ENCODE measurements around the gene NEU3.
A peak's percentile ranks its signal among the peaks of the same experiment; 100 is the strongest.

The NEU3 gene

GRCh38 chr11:75022296-75022695, 33.6 kb downstream of the NEU3 start:
- Histone ChIP-seq H3K9ac (ENCODE audit: insufficient read length) (no peak overlapping the region), H3K36me3 (ENCODE audit: insufficient read depth, low read length) (no peaks in the 10 kb centered on the region), H3K9me3 (ENCODE audit: low read depth, low read length) (no peaks in the 10 kb centered on the region), H3K27ac (no peak overlapping the region), H3K4me3 (no peak overlapping the region)
- no peak for DNase-seq (ENCODE audit: low read depth, low spot score)
- TF ChIP-seq EZH2 (IDR thresholded peaks at IDR 0.05) (no peak), POLR2AphosphoS5 (IDR thresholded peaks at IDR 0.05; ENCODE audit: borderline replicate concordance, low read depth, low read length) (no peak), FOXP2 (optimal IDR thresholded peaks at IDR 0.05; ENCODE audit: control extremely low read depth, extremely low read length, insufficient read depth) (no peak)

GRCh38 chr11:75022759-75023396, 34.1 kb downstream of the NEU3 start:
- Histone ChIP-seq H3K36me3 (ENCODE audit: insufficient read depth, low read length) (no peaks in the 10 kb centered on the region), H3K27ac (no peak overlapping the region), H3K9me3 (ENCODE audit: low read depth, low read length) (no peaks in the 10 kb centered on the region), H3K9ac (ENCODE audit: insufficient read length) (no peak overlapping the region), H3K4me3 (no peak overlapping the region)
- peak; percentile 28 for DNase-seq (ENCODE audit: low read depth, low spot score)
- no peak for TF ChIP-seq POLR2AphosphoS5 (IDR thresholded peaks at IDR 0.05; ENCODE audit: borderline replicate concordance, low read depth, low read length)
- TF ChIP-seq FOXP2 (optimal IDR thresholded peaks at IDR 0.05; ENCODE audit: control extremely low read depth, extremely low read length, insufficient read depth), result no peak
- TF ChIP-seq EZH2 (IDR thresholded peaks at IDR 0.05), result no peak

GRCh38 chr11:75023446-75024067, 34.8 kb downstream of the NEU3 start:
- DNase-seq (ENCODE audit: low read depth, low spot score), result no peak
- no peak overlapping the region for H3K27ac ChIP-seq
- TF ChIP-seq POLR2AphosphoS5 (IDR thresholded peaks at IDR 0.05; ENCODE audit: borderline replicate concordance, low read depth, low read length) (no peak), EZH2 (IDR thresholded peaks at IDR 0.05) (no peak), FOXP2 (optimal IDR thresholded peaks at IDR 0.05; ENCODE audit: control extremely low read depth, extremely low read length, insufficient read depth) (no peak)
- no peak overlapping the region for H3K9ac ChIP-seq (ENCODE audit: insufficient read length)
- no peaks in the 10 kb centered on the region for H3K9me3 ChIP-seq (ENCODE audit: low read depth, low read length)
- no peaks in the 10 kb centered on the region for H3K36me3 ChIP-seq (ENCODE audit: insufficient read depth, low read length)
- H3K4me3 ChIP-seq, result no peak overlapping the region

- no peaks in the 10 kb centered on the region for H3K9me3 ChIP-seq (ENCODE audit: low read depth, low read length)
- no peak overlapping the region for H3K9ac ChIP-seq (ENCODE audit: insufficient read length)
- no peak for DNase-seq (ENCODE audit: low read depth, low spot score)
- no peak overlapping the region for H3K27ac ChIP-seq
- TF ChIP-seq FOXP2 (optimal IDR thresholded peaks at IDR 0.05; ENCODE audit: control extremely low read depth, extremely low read length, insufficient read depth), result no peak
- no peak for TF ChIP-seq EZH2 (IDR thresholded peaks at IDR 0.05)
- TF ChIP-seq POLR2AphosphoS5 (IDR thresholded peaks at IDR 0.05; ENCODE audit: borderline replicate concordance, low read depth, low read length), result no peak
- no peak overlapping the region for H3K4me3 ChIP-seq
- H3K36me3 ChIP-seq (ENCODE audit: insufficient read depth, low read length), result no peaks in the 10 kb centered on the region
Measured at GRCh38 chr11:75024068-75024449, 35.3 kb downstream of the NEU3 start.

GRCh38 chr11:75024764-75025211, 36.1 kb downstream of the NEU3 start:
- Histone ChIP-seq H3K4me3 (no peak overlapping the region), H3K9ac (ENCODE audit: insufficient read length) (no peak overlapping the region), H3K9me3 (ENCODE audit: low read depth, low read length) (no peaks in the 10 kb centered on the region), H3K36me3 (ENCODE audit: insufficient read depth, low read length) (no peaks in the 10 kb centered on the region), H3K27ac (no peak overlapping the region)
- no peak for DNase-seq (ENCODE audit: low read depth, low spot score)
- no peak for TF ChIP-seq FOXP2 (optimal IDR thresholded peaks at IDR 0.05; ENCODE audit: control extremely low read depth, extremely low read length, insufficient read depth)
- TF ChIP-seq POLR2AphosphoS5 (IDR thresholded peaks at IDR 0.05; ENCODE audit: borderline replicate concordance, low read depth, low read length), result no peak
- TF ChIP-seq EZH2 (IDR thresholded peaks at IDR 0.05), result no peak

- TF ChIP-seq POLR2AphosphoS5 (IDR thresholded peaks at IDR 0.05; ENCODE audit: borderline replicate concordance, low read depth, low read length), result no peak
- no peak for TF ChIP-seq FOXP2 (optimal IDR thresholded peaks at IDR 0.05; ENCODE audit: control extremely low read depth, extremely low read length, insufficient read depth)
- TF ChIP-seq EZH2 (IDR thresholded peaks at IDR 0.05), result no peak
- H3K9me3 ChIP-seq (ENCODE audit: low read depth, low read length), result no peaks in the 10 kb centered on the region
- H3K4me3 ChIP-seq, result no peak overlapping the region
- no peak overlapping the region for H3K27ac ChIP-seq
- no peaks in the 10 kb centered on the region for H3K36me3 ChIP-seq (ENCODE audit: insufficient read depth, low read length)
- DNase-seq (ENCODE audit: low read depth, low spot score), result no peak
- H3K9ac ChIP-seq (ENCODE audit: insufficient read length), result no peak overlapping the region
Measured at GRCh38 chr11:75025561-75025960, 36.8 kb downstream of the NEU3 start.

- TF ChIP-seq POLR2AphosphoS5 (IDR thresholded peaks at IDR 0.05; ENCODE audit: borderline replicate concordance, low read depth, low read length) (no peak), FOXP2 (optimal IDR thresholded peaks at IDR 0.05; ENCODE audit: control extremely low read depth, extremely low read length, insufficient read depth) (no peak), EZH2 (IDR thresholded peaks at IDR 0.05) (no peak)
Measured at GRCh38 chr11:75028321-75028720, 39.6 kb downstream of the NEU3 start.

GRCh38 chr11:75028724-75029123, 40.0 kb downstream of the NEU3 start:
- TF ChIP-seq FOXP2 (optimal IDR thresholded peaks at IDR 0.05; ENCODE audit: control extremely low read depth, extremely low read length, insufficient read depth), result no peak
- TF ChIP-seq POLR2AphosphoS5 (IDR thresholded peaks at IDR 0.05; ENCODE audit: borderline replicate concordance, low read depth, low read length), result no peak
- TF ChIP-seq EZH2 (IDR thresholded peaks at IDR 0.05), result no peak
- no peak for DNase-seq (ENCODE audit: low read depth, low spot score)
- H3K27ac ChIP-seq, result no peak overlapping the region
- H3K36me3 ChIP-seq (ENCODE audit: insufficient read depth, low read length), result no peaks in the 10 kb centered on the region
- no peak overlapping the region for H3K9ac ChIP-seq (ENCODE audit: insufficient read length)
- H3K9me3 ChIP-seq (ENCODE audit: low read depth, low read length), result no peaks in the 10 kb centered on the region
- H3K4me3 ChIP-seq, result no peak overlapping the region

More at GRCh38 chr11:75028321-75028720, 39.6 kb downstream of the NEU3 start:
- no peak overlapping the region for H3K9ac ChIP-seq (ENCODE audit: insufficient read length)
- H3K4me3 ChIP-seq, result no peak overlapping the region
- no peaks in the 10 kb centered on the region for H3K36me3 ChIP-seq (ENCODE audit: insufficient read depth, low read length)
- DNase-seq (ENCODE audit: low read depth, low spot score), result no peak
- H3K9me3 ChIP-seq (ENCODE audit: low read depth, low read length), result no peaks in the 10 kb centered on the region
- H3K27ac ChIP-seq, result no peak overlapping the region
